COLO829 (cell line): ENCODE data around the gene USP5.

Experiments used
- DNase-seq: peaks from one replicate; pipeline ENCODE4 v3.0.0; 2012; ENCODE audit warnings: low spot score

Gene USP5

DNA sequence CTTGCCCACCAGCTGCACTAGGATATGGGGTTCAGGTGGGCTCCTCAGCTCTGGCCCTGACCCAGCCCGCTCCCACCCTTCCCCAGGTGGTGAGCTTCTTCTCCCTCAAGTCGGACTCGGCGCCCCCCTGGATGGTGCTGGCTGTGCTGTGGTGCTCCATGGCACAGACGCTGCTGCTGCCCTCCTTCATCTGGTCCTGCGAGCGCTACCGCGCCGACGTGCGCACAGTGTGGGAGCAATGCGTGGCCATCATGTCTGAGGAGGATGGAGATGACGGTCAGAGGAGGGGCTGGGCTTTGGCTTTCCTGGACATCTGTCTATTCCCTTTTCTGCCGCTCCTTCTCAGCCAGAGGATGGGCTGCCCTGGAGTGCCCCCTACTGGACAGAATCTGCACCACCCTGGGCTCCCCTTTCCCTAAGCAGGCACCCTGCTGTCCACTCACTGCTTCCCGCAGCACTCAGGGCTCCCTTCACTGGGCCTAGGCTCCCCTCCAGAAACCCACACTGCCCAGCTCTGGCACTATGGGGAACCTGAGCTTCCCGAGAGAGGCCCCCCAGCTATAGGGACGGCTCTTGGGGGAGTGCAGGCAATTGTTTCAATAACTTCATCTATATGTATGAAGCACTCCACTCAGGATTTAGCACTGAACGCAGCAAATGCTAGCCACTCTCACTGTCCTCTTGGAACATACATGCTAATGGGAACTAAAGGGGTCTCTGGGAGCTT, 26.4 kb upstream of the USP5 start:
- peak; percentile 96 for DNase-seq

DNA sequence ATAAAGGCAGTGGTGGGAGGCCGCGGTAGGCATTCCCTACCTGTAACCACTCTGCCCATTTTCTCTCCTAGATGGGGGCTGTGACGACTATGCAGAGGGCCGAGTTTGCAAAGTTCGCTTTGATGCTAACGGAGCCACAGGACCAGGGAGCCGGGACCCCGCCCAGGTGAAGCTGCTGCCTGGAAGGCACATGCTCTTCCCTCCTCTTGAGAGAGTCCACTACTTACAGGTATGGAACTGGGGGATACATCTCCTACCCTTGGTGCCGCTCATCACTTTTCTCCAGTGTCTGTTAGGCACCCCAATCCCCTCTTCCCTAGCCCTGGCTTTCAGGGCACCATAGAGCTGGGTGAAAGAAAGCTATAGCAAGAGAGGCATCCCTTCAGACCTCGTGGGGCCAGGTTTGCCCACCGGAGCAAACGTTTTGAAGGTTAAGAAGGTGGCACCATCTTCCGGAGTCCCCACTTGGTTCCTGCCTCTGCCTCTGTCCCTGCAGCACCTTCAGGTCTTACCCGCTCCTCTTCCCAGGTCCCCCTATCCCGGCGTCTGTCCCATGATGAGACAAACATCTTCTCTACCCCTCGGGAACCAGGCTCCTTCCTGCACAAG, 25.7 kb upstream of the USP5 start:
- no peak for DNase-seq

- no peak for DNase-seq
Measured at GRCh38 chr12:6826734-6827436, 25.1 kb upstream of the USP5 start.

DNA sequence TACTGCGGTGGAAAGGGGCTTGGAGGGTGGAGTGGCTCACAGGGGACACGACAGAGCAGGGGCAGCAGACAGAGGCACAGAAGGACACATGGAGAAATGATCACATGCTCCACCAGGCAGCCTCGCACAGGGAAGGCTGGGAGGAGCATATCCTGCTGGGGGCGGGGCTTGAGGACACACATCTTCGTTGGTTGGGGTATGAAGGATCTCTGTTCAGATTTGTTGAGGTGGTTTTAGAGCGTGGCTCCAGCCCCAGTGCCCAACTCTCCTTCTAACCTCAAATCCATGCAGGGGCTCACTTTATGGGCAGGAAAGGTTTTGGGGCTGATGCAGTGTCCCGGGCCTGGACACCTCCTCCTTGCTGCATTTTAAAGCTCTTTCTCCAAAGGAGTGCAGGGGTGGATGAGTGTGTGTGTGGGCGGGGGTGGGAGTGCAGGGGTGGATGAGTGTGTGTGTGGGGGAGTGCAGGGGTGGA, 24.5 kb upstream of the USP5 start:
- peak; percentile 96 for DNase-seq

- DNase-seq = no peak
Measured at GRCh38 chr12:6827982-6828780, 23.8 kb upstream of the USP5 start, which contains the start of gene P3H3. TSS of gene P3H3 (plus strand) at chr12:6828407. CDS start at chr12:6828441, 34 bp downstream.

- no peak for DNase-seq
Measured at GRCh38 chr12:6828781-6829535, 23.0 kb upstream of the USP5 start.

GRCh38 chr12:6829536-6830220, 22.3 kb upstream of the USP5 start:
- no peak for DNase-seq

- DNase-seq = no peak
Measured at GRCh38 chr12:6830286-6830890, 21.6 kb upstream of the USP5 start.

DNA sequence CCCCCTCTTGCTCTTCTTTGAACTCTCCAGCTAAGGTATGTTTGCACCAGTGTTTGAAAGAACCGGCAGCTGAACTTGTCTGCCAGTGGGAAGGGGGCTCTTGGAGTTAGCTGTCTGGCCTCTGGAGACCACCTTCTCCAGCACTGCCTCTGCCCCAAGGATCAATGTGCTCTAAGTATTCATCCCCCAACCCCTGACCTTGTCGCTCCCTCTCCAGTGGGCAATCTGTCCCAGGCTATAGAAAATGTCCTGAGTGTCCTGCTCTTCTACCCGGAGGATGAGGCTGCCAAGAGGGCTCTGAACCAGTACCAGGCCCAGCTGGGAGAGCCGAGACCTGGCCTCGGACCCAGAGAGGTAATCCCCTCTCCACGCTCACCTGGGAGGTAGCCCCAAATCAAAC, 21.0 kb upstream of the USP5 start:
- DNase-seq = no peak

DNA sequence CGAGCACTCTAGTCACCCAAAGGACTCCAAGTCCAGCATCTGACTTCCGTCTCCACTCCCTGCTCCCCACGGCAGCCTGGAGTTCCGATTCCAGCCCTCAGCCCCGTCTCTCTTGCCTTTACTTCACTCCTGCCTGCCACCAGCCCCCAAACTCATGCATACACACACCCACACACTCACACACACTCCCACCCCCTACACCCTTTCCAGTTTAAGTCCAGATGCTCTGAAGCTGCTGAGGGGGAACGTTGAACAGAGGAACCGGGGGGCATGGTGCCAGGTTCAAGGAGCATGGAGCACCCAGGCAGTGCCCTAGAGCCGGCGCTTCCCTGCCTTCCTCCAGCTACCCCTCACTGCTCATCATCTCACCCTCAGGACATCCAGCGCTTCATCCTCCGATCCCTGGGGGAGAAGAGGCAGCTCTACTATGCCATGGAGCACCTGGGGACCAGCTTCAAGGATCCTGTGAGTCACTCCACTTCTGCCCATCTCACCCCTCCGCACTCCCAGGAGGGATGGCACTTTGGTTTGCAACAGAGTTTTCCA, 20.4 kb upstream of the USP5 start:
- DNase-seq = no peak

DNA sequence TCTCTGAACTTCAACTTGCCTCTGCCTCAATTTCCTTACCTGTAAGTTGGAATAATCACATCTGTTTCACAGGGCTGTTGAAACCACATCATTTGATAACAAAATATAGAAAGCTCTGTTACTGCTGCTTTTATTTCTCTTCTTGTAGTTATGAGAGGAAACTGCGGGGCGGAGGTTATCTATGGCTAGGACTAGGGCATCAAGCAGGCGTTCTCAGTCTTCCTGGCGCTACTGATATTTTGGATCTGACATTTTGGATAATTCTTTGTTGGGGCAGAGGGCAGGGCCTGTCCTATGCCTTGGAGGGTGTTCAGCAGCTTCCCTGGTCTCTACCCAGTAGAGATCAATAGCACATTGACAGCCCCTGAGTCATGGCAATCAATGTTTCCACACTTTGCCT, 19.8 kb upstream of the USP5 start:
- DNase-seq = no peak

DNA sequence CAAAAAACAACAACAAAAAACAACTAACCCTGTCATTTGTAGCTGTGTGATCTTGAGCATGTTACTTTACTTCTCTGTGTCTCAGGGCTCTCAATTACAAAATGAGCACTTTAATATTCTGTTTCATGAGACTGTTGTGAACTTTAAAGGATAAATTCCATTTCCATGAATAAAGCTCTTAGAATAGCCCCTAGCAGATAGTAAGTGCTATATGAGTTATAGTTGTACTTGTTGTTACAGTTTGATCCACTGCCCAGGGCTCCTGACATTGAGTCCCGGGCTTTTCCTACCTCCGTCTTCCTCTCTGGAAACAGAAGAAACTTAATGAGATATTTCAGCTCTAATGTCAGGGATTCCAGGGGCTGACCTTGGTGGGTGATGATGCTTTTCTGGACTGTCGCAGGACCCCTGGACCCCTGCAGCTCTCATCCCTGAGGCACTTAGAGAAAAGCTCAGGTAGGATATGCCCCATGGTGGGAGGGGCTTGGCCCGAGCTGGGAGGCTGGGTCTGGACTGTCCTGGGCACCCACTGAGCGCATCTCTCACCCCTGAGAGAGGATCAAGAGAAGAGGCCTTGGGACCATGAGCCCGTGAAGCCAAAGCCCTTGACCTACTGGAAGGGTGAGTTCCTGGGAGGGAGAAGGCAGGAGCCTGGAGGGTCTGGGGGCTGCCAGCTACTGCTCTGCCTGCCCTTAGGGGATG, 18.6 kb upstream of the USP5 start:
- DNase-seq = no peak

GRCh38 chr12:6834254-6834653, 17.7 kb upstream of the USP5 start:
- no peak for DNase-seq

DNA sequence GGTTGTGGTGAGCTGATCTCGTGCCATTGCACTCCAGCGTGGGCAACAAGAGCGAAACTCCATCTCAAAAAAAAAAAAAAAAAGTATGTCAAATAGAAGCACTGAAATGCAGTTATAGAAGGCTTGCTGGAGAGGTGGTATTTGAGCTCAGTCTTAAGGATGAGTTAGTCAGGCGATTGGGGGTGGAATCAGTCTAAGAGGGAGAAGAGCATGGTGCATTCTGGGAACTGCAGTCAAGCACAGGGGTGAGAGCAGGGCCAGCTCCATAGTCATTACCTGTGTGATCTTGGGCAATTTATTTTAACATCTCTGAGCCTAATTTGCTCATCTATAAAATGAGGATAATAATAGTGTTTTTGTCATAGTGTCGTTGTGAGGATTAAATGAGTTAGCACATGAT, 17.1 kb upstream of the USP5 start:
- no peak for DNase-seq

DNA sequence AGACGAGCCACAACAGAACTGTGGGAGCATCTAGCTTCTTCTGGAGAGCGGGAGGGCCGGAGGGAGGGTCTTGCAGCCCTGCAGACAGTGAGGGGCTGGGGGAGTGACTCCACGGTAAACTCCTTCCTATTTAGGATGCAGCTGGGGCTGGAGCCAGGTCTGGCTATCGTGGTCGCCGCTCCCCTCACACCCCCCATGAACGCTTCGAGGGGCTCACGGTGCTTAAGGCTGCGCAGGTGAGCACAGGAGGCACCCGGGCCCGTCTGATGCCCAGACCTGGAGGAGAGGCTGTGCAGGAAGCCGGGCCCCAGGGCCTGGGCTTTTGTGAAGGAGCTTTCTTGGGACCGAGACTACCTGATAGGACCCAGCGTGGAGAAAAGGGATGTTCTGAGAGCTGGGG, 15.1 kb upstream of the USP5 start:
- no peak for DNase-seq

DNA sequence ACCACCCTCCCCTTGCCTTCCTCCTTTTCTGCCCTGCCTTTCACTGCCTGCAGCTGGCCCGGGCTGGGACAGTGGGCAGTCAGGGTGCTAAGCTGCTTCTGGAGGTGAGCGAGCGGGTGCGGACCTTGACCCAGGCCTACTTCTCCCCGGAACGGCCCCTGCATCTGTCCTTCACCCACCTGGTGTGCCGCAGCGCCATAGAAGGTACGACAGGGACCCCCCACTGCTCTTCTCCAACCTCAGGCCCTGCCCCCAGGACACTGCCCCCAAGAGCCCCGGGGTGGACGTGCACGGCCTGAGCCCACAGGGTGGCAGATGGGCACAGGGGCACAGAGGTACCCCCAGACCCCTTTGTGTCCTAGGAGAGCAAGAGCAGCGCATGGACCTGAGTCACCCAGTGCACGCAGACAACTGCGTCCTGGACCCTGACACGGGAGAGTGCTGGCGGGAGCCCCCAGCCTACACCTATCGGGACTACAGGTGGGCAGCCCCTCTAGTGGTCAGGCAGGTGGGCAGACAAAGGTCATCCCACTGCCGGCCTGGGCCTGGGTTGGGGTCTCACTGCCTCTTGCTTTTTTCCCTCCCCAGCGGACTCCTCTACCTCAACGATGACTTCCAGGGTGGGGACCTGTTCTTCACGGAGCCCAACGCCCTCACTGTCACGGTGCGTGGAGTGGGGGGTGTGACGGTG, 14.4 kb upstream of the USP5 start:
- no peak for DNase-seq

GRCh38 chr12:6838854-6839253, 13.1 kb upstream of the USP5 start:
- DNase-seq = no peak

GRCh38 chr12:6839482-6840201, 12.3 kb upstream of the USP5 start:
- no peak for DNase-seq
